HuH-7.5 (cell line): ENCODE data around the gene EYA3.

Source experiments
- DNase-seq: peaks from one replicate; pipeline ENCODE4 v3.0.0; 2011; ENCODE audit warnings: low spot score

The EYA3 gene

GRCh38 chr1:27967884-27968466 lies 120.4 kb downstream of the EYA3 start:
- DNase-seq = no peak

DNA sequence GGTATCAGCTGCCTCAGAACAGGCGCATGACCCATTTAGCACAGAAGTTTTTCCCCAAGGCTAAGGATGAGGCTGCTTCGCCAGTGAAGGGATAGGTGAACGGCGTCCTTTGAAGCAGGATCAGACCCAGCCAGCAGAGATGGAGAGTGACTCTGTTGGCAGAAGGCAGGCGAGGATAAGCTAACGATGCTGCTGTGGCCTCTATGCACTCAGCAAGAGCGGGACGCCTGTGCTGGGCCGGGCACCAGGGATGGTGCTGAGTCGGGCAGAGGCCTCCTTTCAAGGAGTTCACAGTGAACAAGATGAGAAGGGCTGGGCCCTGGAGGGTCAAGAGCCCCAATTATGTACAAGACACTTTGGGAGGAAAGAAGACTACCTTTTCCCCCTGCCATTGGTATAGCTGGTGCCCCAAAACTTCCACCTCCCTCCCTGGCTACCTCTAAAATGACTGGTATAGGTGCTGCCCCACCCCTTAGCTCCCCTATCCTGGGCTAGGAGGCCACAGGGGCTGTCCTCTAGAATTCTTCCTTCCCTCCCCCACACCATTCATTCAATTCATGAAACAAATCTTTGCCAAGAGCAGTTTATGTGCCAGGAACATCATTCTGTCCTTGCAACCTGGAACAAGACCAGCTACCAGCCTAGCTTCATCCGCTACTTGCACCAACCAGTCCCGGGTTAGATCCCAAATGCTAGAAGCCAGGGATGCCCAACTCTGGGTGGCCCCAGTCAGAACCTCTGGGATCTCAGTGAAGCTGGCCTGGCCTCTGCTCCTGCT lies 121.1 kb downstream of the EYA3 start:
- DNase-seq = no peak

DNA sequence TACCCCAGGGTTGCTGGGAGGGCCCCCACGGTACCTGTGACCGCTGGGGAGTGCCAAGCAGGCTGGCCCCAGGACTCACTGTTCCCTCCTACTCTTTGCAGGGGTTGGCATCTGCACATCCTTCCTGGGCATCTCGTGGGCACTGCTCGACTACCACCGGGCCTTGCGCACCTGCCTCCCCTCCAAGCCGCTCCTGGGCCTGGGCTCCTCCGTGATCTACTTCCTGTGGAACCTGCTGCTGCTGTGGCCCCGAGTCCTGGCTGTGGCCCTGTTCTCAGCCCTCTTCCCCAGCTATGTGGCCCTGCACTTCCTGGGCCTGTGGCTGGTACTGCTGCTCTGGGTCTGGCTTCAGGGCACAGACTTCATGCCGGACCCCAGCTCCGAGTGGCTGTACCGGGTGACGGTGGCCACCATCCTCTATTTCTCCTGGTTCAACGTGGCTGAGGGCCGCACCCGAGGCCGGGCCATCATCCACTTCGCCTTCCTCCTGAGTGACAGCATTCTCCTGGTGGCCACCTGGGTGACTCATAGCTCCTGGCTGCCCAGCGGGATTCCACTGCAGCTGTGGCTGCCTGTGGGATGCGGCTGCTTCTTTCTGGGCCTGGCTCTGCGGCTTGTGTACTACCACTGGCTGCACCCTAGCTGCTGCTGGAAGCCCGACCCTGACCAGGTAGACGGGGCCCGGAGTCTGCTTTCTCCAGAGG lies 121.9 kb downstream of the EYA3 start:
- no peak for DNase-seq

- DNase-seq = no peak
Measured at GRCh38 chr1:27963393-27963792, 125.0 kb downstream of the EYA3 start.

DNA sequence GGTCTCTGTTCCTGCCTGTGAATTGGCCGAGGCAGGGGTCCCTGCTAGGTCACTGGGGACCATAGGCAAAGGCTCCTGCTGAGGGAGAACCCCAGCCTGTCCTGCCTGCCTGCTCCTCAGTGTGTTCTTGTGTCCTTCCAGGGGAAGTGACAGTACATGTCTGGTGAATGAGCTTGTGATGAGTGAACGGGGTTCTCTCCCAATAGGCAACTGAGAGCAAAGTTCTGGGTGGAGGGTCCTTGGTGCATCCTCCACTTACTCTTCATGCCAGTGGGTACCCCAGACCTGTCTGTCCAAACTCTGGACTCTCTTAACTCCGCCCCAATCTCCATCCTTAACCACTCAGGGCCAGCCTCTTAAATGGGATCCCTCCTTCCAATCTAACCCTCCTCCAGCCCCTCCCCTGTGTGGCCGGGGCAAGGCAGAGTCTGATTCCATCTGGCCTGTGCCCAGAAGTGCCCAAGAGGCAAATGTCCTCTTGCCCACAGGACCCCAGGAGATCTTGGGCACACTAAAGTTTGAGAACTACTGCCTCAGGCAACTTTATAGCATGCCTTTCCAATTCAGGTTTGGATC lies 126.7 kb downstream of the EYA3 start:
- DNase-seq = no peak

- no peak for DNase-seq
Measured at GRCh38 chr1:27960762-27961645, 127.4 kb downstream of the EYA3 start.

- peak; percentile 88 for DNase-seq
Measured at GRCh38 chr1:27959792-27960603, 128.4 kb downstream of the EYA3 start, which contains the start of gene XKR8. Gene XKR8 (plus strand): TSS chr1:27959973. CDS start chr1:27960070, 97 bp downstream.

GRCh38 chr1:27958513-27958912 lies 129.9 kb downstream of the EYA3 start:
- no peak for DNase-seq

- DNase-seq = no peak
Measured at GRCh38 chr1:27957655-27958054, 130.8 kb downstream of the EYA3 start.

GRCh38 chr1:27956761-27957160 lies 131.6 kb downstream of the EYA3 start:
- no peak for DNase-seq

DNA sequence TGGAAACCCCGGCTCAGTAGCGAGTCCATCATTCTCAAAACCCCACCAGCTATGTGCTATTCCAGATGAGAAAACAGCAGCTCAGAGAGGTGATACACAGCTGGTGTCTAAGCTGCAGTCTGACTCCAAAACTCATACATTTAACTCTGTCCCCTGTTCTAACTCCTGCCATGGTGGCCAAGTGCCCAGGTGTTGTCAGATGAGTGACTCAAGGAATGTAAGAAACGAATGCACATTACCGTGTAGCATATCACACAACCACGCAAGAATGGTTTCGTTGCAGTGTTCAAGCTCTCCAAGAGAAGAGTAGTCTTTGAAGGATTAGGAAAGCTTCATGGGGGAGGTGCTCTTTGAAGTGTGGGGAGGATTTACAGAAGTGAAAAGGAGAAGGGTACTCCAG lies 133.3 kb downstream of the EYA3 start:
- DNase-seq = no peak

DNA sequence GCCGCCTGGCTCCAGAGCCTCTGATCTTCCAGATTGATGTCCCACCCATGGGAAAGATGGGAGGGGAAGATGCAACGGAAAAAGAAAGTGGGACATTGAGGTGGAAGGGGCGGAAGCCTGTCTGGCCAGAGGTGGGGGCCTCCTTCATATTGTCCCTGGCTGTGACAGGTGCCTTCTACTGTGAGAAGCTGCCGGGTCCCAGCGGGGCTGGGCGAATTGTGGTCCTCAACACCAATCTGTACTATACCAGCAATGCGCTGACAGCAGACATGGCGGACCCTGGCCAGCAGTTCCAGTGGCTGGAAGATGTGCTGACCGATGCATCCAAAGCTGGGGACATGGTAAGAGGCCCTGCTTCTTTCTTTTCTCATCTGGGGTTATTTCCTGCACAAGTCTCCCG lies 134.2 kb downstream of the EYA3 start:
- DNase-seq = no peak

DNA sequence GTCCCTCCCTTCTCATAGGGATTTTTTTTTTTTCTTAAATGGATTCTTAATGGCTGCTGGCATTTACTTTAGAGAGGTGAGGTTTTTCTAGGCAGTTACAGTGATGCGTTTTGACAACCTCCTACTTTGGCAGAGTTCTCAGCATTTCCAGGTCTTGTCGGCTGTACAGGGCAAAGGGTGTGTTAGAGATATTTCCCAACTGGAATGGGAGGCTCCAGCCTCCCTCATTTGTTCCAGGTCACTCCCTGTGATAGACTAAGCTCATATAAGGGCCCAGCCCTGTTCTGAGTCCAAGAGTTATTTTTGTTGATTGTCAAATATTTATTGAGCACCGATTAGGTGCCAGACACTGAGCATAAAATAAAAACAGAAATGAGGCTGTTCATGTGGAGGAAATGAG lies 136.3 kb downstream of the EYA3 start:
- no peak for DNase-seq

- no peak for DNase-seq
Measured at GRCh38 chr1:27951396-27951795, 137.0 kb downstream of the EYA3 start.

- DNase-seq = no peak
Measured at GRCh38 chr1:27949027-27949426, 139.4 kb downstream of the EYA3 start.

- no peak for DNase-seq
Measured at GRCh38 chr1:27945020-27945419, 143.4 kb downstream of the EYA3 start.

- DNase-seq = no peak
Measured at GRCh38 chr1:27941671-27942540, 146.5 kb downstream of the EYA3 start.

DNA sequence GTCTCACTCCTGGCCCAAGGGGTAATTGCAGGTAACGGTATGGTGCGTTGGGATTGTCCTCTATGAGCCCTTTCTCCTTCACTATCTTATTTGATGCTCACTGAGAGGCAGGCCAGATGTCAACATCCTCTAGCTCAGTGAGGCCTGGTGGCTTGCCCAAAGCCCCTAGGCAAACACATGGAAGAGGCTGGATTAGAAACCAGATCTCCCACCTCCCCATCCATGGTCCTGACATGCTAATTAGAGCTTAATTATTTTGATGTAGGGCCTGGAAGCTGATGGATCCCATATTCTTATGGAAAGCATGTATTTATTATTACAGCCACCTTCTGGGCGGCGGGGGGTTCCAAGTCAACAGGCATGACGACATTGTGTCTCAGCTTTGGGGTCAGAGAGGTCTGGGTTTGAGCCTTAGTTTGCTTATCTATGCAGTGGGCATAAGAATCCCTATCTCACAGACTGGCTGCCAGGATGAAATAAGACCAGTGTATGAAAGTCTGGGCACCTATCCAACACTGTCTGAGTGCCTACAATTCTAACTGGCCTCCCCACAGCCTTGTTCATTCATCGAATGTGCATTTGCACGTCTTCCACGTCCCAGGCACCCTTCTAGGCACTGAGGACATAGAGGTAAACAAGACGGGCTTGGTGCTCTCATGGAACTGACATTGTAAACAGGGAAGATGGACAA lies 147.4 kb downstream of the EYA3 start:
- no peak for DNase-seq

- no peak for DNase-seq
Measured at GRCh38 chr1:27940297-27940696, 148.1 kb downstream of the EYA3 start.
